GM21619 (cell line): ENCODE measurements around the gene BANF1.
"Not testable (repeated sequence)": the region's sequence is repeated elsewhere in the genome, so short reads cannot be mapped to it uniquely, and the experiment has no call there.

Experiments used
- ATAC-seq: cut with Tn5 transposase; IDR thresholded peaks from one replicate; pipeline ENCODE4 v1.9.1; 2021; ENCODE audit not compliant: unreplicated experiment

Gene BANF1

DNA sequence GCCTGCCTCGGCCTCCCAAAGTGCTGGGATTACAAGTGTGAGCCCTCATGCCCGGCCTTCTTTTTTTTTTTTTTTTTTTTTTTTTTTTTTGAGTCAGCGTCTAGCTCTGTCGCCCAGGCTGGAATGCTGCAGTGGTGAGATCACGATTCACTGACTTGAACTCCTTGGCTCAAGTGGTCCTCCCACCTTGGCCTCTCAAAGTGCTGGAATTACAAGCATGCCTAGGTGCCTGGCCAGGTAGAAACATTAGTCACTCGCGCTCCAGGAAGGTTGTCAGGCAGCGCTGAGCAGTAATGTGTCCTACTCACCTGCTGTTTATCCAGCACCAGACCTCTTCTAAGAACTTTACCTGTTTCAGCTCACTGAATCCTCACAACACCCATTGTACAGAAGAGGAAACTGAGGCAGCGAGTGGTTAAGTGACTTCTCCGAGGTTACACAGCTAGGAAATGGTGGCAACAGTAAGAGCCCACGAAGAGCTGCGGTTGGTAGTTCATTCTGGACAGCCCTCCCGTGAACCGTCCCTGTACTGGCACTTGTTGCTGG is 9.0 kb downstream of the BANF1 start:
- no peak for ATAC-seq

DNA sequence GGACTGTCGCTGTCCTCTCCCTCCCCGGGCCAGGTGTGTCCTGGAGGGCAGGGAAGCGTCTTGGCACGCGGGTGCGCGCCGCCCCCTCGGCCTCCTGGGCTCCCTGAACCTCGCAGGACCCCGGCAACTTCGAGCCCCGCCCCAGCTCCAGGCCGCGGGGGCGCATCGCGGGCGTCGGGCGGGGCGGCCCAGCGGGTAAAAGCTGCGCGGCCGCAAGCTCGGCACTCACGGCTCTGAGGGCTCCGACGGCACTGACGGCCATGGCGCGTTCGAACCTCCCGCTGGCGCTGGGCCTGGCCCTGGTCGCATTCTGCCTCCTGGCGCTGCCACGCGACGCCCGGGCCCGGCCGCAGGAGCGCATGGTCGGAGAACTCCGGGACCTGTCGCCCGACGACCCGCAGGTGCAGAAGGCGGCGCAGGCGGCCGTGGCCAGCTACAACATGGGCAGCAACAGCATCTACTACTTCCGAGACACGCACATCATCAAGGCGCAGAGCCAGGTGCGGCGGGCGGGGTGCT is 9.5 kb downstream of the BANF1 start, which contains the start of gene CST6:
TSS of gene CST6 (plus strand) at position 224 of the 519 bp plus-strand sequence. CDS start at position 261, 37 bp downstream.
- no peak for ATAC-seq

DNA sequence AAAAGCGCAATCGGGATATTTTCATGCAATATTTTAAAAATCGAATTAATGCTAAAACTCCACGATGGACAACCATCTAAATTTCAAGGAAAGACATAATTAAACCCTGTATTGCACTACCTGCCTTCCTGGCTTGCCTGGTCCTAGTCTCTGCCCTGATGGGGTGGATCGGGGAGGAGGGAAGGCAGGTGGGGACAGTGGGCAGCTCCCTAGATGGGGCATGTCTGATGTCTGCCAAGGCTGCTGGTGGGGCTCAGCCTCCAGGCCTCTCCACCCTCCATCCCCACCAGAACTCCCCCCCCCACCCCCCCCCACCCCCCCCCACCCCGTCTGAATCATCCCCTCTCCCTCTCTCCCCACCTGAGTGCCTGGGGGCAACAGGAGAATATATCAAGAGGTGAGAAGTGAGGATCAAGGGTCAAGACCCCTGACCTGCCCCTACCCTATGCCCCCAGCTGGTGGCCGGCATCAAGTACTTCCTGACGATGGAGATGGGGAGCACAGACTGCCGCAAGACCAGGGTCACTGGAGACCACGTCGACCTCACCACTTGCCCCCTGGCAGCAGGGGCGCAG is 10.2 kb downstream of the BANF1 start:
- ATAC-seq = no peak

DNA sequence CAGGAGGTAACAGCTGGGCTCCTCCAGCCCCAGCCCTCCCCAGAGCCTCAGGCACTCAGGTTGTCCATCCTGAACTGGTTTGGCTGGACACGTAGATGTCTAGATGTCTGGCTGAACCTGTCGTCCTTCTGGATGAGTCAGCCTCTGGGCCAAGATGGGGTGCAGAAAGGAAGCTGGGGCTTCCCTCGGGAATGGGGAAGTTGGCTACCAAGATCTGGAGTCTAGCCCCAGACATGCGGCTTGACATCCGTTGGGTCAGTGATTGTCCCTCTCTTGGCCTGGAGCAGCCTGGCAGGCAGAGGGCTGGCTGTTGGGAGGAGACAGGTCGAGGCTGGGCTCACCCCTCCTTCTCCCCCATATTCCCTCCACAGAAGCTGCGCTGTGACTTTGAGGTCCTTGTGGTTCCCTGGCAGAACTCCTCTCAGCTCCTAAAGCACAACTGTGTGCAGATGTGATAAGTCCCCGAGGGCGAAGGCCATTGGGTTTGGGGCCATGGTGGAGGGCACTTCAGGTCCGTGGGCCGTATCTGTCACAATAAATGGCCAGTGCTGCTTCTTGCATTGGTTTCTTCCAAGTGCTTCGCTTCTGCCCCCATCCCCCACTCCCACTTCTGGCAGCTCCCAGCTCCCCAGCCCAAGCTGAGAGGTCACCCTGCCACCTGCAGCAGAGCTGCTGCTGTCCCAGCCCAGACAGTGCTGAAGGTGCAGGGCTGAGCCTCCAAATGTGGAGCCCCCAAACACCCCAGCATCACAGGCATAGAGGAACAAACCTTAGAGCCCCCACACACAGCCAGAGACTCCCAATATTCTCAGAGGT is 10.9 kb downstream of the BANF1 start:
- ATAC-seq = no peak

DNA sequence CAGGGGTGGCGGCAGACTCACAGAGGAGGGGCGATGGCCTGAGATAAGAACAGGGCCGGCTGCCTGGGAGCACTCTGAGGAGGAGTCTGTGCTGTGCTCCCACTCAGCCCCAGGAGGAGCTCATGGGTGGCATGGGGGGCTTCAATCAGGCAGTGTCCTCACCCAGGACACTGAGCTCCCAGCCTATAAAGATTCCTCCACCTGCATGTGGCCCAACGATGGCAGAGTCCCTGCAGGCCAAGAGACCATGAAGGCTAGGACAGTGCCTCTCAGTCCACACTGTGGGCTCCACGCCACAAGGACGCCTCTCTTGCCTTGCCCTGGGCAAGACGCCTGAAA is 11.4 kb downstream of the BANF1 start:
- no peak for ATAC-seq

DNA sequence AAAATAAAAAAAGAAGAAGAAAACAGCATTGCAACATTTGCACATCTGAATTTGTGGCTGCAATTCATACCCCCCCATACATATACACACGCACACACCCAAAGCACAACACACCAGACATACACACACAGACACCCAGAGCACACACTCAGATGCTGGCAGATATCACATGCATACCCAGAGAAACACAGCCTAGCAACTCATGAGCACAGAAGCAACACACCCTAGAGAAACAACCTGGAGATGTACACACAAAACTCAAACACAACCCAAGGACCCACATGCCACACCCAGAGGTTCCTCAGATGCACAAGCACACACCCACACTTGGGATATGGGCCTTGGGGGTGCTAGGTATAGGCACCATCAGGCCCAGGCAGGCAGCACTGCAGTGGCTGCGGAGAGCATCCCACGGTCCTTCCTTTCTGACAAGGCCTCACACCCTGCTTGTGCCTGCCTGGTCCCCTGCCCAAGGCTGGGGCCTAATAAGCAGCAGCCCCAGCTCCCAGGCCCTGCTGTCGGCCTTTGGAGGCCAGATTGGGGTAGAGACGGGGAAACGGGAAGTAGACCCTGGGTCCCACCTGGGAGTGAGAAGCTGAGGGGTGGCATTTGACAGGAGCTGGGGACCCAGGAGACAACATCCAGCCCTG is 12.6 kb downstream of the BANF1 start:
- ATAC-seq = no peak

DNA sequence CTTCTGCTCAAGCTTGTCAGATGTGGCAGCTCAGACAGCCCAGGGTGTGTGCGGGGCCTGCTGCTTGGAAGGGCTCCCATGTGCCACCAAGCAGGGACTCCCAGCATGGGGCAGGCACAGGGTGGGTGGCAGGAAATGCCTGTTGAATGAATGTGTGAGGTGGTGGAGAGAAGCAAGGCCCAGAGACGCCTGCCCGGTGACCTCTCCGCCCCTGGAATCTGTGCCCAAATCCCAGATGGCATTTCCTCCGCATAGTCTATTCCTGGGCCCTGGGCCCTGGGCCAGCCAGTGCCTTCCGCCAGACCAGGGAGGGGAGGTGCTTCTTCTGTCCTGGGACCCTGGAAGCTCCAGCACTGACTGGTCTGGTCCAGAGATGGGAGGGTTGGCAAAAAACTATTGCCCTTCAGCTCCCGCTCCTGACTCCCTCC is 13.2 kb downstream of the BANF1 start:
- ATAC-seq = no peak

DNA sequence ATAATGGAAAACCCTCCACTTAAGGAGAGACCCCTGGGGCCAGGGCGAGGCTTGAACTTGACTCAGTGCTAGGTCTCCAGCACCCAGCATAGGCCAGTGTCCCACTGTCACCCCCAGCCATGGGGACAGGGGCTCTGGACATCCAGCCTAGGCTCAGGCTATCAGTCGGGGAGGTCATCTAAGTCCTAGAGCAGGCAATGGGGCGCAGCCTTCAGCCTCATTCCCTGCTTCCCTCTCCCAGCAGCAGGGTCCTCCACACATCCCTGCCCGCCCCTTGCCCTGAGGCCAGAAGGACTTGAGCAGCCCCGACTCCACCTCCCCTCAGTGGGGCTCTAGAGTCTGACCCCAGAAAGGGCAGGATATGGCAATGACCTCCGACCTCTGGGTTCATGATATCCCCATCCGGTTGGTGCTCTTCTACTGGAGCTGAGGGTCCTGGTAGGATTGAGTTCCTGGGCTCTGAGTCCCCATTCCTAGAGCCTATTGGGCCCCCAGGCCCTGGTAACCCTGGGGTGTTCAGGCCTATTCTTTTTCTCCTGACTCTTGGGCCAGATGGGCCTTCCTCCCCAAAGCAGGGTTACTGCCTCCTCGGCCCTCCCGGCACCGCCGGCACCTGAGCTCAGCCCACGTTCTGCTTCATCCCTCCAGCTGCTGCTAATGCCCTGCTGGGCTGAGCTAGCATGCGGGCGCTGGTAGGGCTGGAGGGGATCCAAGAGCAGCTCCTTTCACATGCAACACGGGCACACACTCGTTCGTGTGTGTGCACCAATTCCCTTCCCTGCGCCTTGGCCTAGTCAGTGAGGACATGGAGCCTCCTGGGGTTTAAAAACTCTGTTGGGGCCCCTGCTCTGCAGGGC is 13.9 kb downstream of the BANF1 start:
- no peak for ATAC-seq

DNA sequence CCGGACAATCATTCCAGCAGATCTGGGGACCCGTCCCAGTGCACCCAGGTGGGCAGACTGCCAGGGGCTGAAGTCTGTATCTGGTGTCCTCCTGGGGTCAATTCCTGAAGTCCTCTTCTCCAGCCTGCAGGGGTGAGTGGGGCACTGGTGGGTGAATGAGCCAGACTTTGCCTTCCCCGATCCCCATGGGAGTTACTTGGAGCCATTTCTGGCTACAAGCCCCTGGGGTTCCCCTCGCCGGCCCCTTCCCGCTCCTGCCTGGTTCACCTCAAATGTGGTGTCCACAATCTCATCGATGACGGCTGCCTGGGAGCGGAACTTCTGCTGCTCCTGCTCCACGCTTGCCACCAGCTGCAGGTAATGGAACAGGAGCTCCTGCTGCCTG is 14.5 kb downstream of the BANF1 start:
- ATAC-seq = no peak

DNA sequence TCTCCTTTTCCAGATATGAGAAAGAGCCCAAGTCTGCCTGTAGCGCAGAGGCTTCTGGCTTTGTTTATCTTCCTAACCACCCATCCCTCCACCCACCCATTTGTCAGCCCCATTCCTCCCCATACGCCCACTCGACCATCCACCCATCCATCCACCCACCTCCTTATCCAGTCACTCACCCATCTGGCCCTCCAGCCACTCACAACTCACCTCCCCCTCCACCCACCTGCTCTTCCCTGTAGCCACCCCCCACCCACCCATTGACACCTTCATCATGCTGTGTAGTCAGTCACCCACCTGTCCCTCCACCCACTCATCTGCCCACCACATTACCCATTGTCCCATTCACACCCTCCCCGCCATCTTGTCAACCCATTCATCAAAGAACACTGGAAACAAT is 15.0 kb downstream of the BANF1 start:
- ATAC-seq = no peak

DNA sequence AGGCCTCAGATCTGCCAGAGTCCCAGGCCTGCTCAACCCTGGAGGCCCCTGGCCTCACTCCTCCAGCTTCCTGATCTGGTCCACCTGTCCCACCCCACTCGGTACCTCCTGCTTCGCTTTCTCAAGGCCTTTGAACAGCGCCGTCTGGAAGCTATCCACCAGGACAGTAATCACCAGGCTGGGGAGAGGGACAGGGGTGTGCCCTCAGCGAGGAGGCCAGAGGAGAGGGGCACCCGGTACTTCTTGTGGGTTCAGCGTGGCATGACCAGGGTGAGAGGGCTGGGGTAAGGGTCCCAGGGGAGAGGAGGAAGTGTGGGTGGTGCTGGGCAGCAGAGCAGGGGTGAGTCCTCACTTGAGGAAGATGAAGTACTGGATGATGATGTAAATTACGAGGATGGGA is 17.9 kb downstream of the BANF1 start:
- no peak for ATAC-seq

DNA sequence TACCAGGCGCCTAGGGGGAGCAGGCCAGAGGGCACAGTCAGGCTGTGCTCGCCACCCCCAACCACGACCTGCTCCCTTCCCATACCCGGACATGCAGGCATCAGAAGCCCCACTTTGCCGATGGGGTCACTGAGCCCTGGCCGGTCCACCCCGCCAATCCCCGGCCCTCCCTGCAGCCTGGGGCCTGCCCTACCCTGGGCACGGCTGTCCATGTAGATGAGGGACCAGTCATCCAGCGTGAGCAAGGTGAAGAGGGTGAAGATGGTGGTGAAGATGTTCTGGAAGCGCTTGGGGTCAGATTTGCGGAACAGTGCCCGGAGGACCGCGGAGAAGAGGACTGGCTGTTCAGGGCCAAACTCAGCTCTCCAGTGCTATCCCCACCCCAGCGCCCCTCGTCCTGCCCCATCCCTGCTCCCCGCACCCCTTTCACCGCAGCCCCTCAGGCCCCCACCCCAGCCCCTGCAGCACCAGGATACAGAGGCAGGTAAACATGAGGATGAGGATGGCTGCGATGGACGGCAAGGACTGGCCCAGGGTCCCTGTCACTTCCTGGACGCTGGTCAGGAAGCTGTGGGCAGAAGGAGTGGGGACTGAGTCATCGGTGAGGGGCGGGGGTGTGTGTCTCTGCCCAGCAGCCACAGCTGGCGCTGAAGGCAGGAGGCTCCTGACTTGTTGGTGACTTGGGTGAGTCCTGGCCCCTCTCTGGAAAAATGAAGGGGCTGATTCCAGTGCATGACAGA is 18.5 kb downstream of the BANF1 start:
- ATAC-seq = no peak

DNA sequence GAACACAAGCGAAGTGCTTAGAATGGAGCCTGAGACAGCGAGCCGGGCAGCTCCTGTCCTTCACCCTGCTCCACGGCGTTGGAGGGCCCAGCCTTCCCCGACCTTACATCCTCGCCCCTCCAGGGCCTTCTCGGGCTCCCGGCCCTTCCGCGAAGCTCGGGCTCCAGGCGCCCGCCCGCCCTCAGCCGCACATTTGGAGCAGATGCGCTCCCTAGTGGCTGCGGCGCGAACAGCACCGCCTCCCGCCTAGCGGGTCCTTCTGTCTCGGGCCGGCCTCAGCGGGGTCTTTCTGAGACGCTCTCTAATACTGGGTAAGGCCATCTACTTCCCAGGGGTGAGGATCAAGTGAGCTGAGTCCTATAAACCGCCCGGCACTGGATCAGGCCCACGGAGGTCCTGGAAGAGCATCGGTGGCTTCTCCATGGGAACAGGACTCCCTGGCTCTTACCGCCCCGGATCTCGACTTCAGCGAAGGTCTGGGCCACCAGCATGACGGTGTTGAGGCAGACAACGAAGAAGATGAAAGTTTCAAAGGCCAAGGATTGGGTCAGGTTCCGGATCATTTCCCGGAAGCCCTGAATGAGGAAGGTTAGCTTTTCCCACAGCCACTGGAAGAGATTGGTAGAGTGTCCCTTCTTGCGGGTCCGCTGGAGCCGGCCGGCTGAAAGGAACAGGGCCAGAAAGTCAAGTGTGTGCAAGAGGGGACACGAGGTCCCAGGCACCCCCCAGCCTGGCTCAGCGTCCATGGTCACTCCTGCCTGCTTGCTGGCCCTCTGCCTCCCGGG is 20.3 kb downstream of the BANF1 start:
- no peak for ATAC-seq

DNA sequence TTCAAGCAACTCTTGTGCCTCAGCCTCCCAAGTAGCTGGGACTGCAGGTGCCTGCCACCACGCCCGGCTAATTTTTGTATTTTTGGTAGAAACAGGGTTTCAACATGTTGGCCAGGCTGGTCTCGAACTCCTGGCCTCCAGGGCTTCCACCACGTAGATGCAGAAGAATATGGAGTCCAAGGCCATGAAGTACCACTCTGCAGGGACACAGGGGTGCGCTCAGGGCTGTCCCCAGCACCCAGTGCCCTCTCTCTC is 20.8 kb downstream of the BANF1 start:
- ATAC-seq = not testable (repeated sequence)

DNA sequence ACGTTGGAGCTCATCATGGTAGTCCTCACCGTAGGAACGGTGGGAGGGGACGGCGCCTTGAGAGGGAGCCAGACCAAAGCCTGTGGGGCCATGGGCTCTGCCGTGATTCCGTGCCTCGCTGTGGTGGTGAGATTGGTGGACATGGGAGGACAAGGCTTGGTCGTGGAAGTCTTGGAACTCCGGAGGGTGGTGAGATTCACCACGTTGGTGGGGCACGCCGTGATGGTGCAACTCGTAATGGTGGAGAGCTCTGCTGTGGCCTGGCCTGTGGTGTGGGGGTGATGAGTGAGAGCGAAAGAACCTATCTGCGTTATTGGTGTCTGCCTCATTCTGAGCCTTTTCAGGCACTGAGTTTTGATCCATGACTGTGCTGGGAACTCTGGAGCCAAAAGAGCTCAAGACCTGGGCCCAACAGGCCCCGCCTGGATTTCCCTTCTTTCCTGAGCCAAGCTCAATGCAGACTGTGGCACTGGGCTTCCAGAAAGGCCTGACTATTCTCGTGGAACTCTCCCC is 23.8 kb downstream of the BANF1 start, which contains the start of gene CATSPER1:
TSS of gene CATSPER1 (minus strand) at position 463 of the 513 bp plus-strand sequence. CDS start at position 363, 100 bp downstream.
- no peak for ATAC-seq

DNA sequence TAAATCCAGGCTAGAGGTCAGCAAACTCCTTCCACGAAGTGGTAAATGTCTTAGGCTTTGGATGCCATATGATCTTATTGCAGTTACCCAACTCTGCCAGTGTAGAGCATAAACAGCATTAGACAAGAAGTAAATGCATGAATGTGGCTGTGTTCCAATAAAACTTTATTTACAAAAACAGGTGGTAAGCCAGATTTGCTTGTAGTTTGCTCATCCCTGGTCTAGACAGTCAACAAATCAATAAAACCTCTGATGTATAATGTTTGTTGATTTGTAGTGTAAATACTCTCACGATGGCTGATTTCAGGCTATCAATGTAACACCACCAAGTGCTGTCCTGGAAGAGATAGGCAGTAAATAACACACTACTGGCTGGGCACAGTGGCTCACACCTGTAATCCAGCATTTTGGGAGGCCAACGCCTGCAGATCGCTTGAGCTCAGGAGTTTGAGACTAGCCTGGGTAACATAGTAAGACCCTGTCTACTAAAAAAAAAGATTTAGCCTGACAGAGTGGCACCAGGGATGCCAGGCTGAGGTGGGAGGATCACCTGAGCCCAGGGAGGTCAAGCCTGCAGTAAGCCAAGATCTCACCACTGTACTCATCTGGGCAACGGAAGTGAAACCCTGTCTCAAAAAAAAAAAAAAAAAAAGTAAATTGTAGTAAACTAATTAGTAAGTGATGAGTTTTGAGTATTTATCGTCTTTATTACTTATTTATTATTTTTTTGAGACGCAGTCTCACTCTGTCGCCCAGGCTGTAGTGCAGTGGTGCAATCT is 30.8 kb downstream of the BANF1 start:
- no peak for ATAC-seq

DNA sequence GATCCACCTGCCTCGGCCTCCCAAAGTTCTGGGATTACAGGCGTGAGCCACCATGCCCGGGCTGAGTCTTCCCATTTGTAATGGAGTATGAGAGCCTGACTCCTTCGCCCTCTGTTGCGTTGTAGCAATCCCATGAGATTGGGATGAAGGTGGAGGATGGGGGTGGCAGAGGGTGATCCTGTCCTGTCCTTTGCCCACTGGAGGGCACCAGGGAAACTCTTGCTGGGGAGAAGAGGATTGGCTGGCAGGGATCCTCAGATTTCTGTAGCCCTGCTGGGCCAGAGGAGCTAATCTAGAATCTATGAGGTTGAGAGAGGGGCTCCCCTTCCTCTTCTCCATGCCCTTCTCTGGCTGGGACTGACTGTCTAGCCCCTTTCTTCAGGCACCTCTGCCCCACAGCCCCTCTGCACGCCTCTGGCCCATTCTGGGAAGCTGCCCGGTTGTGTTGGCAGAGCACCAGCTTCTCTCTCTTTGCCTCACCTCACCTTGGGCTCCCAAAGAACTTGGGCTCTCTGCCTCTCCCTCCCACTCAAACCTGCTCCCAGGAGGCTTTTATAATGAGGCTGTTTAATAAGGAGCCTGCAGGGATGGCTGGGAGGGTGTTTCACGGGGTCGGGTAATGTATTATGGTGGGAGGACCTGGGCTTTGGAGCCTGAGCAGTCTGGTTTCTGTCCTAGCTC is 33.5 kb downstream of the BANF1 start:
- ATAC-seq = no peak

DNA sequence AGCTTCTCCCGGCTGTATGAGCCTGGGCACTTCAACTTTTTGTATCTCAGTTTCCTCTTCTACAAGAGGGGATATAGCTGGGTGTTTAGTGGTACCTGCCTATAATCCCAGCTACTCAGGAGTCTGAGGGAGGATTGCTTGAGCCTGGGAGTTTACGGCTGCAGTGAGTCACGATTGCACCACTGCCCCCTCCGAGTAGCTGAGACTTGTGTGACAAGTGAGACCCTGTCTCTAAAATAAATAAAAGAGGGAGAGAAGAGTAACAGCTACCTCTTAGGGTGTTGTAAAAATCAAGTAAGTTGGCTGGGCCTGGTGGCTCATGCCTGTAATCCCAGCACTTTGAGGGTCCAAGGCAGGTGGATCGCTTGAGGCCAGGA is 34.0 kb downstream of the BANF1 start:
- no peak for ATAC-seq
